AG10803 (cell line): ENCODE data around the gene ACSM2A.
"Not testable (repeated sequence)": the region's sequence is repeated elsewhere in the genome, so short reads cannot be mapped to it uniquely, and the experiment has no call there.

Experiments used
- DNase-seq: peaks from one replicate; pipeline ENCODE4 v3.0.0; 2010; ENCODE audit warnings: low read depth
- H3K4me3 ChIP-seq: 2 replicates; pipeline ENCODE4 v1.5.1; 2011; ENCODE audit warnings: mild to moderate bottlenecking, low read length, control low read depth
- CTCF ChIP-seq: conservative IDR thresholded peaks from 2 replicates; pipeline ENCODE4 v1.5.1; 2011; ENCODE audit warnings: mild to moderate bottlenecking, low read length, control low read depth, inconsistent platforms

ACSM2A gene

GRCh38 chr16:20424129-20424866 is 27.0 kb upstream of the ACSM2A start:
- no peak overlapping the region for H3K4me3 ChIP-seq
- no peak for TF ChIP-seq CTCF
- no peak for DNase-seq

- H3K4me3 ChIP-seq, DNase-seq: not testable (repeated sequence)
Observed at GRCh38 chr16:20427401-20427797, 23.9 kb upstream of the ACSM2A start.

- not testable (repeated sequence) for DNase-seq, H3K4me3 ChIP-seq
Observed at GRCh38 chr16:20429499-20429898, 21.8 kb upstream of the ACSM2A start.

- not testable (repeated sequence) for H3K4me3 ChIP-seq, DNase-seq
Observed at GRCh38 chr16:20430480-20430879, 20.8 kb upstream of the ACSM2A start.

GRCh38 chr16:20430948-20431347 is 20.4 kb upstream of the ACSM2A start:
- no peak for DNase-seq
- no peak overlapping the region for H3K4me3 ChIP-seq
- no peak for TF ChIP-seq CTCF

GRCh38 chr16:20438950-20439349 is 12.4 kb upstream of the ACSM2A start:
- not testable (repeated sequence) for H3K4me3 ChIP-seq, DNase-seq

GRCh38 chr16:20439820-20440231 is 11.5 kb upstream of the ACSM2A start:
- DNase-seq: not testable (repeated sequence)

GRCh38 chr16:20440731-20441130 is 10.6 kb upstream of the ACSM2A start:
- DNase-seq, H3K4me3 ChIP-seq: not testable (repeated sequence)

More at GRCh38 chr16:20439820-20440231, 11.5 kb upstream of the ACSM2A start:
- not testable (repeated sequence) for H3K4me3 ChIP-seq

- no peak overlapping the region for H3K4me3 ChIP-seq
- no peak for TF ChIP-seq CTCF
- no peak for DNase-seq
Observed at GRCh38 chr16:20441191-20441590, 10.1 kb upstream of the ACSM2A start.

- H3K4me3 ChIP-seq: not testable (repeated sequence)
Observed at GRCh38 chr16:20441859-20442258, 9.5 kb upstream of the ACSM2A start.

GRCh38 chr16:20446652-20447393 is 4.5 kb upstream of the ACSM2A start:
- not testable (repeated sequence) for DNase-seq, H3K4me3 ChIP-seq

More at GRCh38 chr16:20441859-20442258, 9.5 kb upstream of the ACSM2A start:
- DNase-seq: not testable (repeated sequence)

- DNase-seq, H3K4me3 ChIP-seq: not testable (repeated sequence)
Observed at GRCh38 chr16:20453633-20454032, 2.3 kb downstream of the ACSM2A start.

GRCh38 chr16:20459227-20459626 is 7.9 kb downstream of the ACSM2A start:
- not testable (repeated sequence) for H3K4me3 ChIP-seq, DNase-seq

- DNase-seq, H3K4me3 ChIP-seq: not testable (repeated sequence)
Observed at GRCh38 chr16:20460313-20460712, 9.0 kb downstream of the ACSM2A start.

GRCh38 chr16:20468954-20469353 is 17.6 kb downstream of the ACSM2A start:
- not testable (repeated sequence) for DNase-seq, H3K4me3 ChIP-seq

- H3K4me3 ChIP-seq: not testable (repeated sequence)
Observed at GRCh38 chr16:20469930-20470329, 18.6 kb downstream of the ACSM2A start.

More at GRCh38 chr16:20469930-20470329, 18.6 kb downstream of the ACSM2A start:
- not testable (repeated sequence) for DNase-seq
